Left renal pelvis (tissue), 4 donors: Measurements from ENCODE around the gene RGMA. TPM values are rescaled to one million over a fixed set of nuclear protein-coding genes. Genes with fewer than 3 reads are reported as not detected.
"Not testable (repeated sequence)": the region's sequence is repeated elsewhere in the genome, so short reads cannot be mapped to it uniquely, and the experiment has no call there.

Experiments
- DNase-seq, 4 donors: peaks; one replicate each; pipeline ENCODE4 v3.0.0-alpha.2; 2013; ENCODE audit warnings: low read depth in 4 of 4, low spot score in 3 of 4
- polyA plus RNA-seq, 4 donors: library from polyadenylated mRNA; unstranded; fragments of 120-200 nt; gene quantifications; one replicate each; pipeline ENCODE4 v1.2.1, GENCODE V29; 2013; ENCODE audit not compliant: insufficient read length in 4 of 4

The RGMA gene
- polyA plus RNA-seq, 4 donors, result 7.2 to 37.5 (median 11.4) TPM

- peak in 1 of 4 donors; percentile 26 for DNase-seq
These were observed 51.8 kb downstream of the RGMA start for GRCh38 chr15:93036951-93037819.

GRCh38 chr15:93035953-93036810 is 52.8 kb downstream of the RGMA start:
- DNase-seq, result peak in 1 of 4 donors; percentile 26

- no peak for DNase-seq
These were observed 53.7 kb downstream of the RGMA start for GRCh38 chr15:93035092-93035915.

- no peak for DNase-seq
These were observed 54.5 kb downstream of the RGMA start for GRCh38 chr15:93034512-93034911.

- DNase-seq, result no peak
These were observed 55.5 kb downstream of the RGMA start for GRCh38 chr15:93033434-93034045.

- not testable (repeated sequence) for DNase-seq
These were observed 56.4 kb downstream of the RGMA start for GRCh38 chr15:93032515-93033206.

- DNase-seq, result not testable (repeated sequence)
These were observed 57.2 kb downstream of the RGMA start for GRCh38 chr15:93031557-93032384.

GRCh38 chr15:93031103-93031464 is 57.9 kb downstream of the RGMA start:
- DNase-seq, result no peak

- DNase-seq, result peak in 2 of 4 donors; percentile 37 to 39
These were observed 58.4 kb downstream of the RGMA start for GRCh38 chr15:93030430-93031102.

- no peak for DNase-seq
These were observed 59.1 kb downstream of the RGMA start for GRCh38 chr15:93029836-93030429.

- DNase-seq, result no peak
These were observed 59.7 kb downstream of the RGMA start for GRCh38 chr15:93029214-93029835.

GRCh38 chr15:93028632-93029213 is 60.3 kb downstream of the RGMA start:
- no peak for DNase-seq

GRCh38 chr15:93028111-93028631 is 60.8 kb downstream of the RGMA start:
- no peak for DNase-seq

GRCh38 chr15:93027413-93027812 is 61.6 kb downstream of the RGMA start:
- DNase-seq, result no peak

- no peak for DNase-seq
These were observed 62.6 kb downstream of the RGMA start for GRCh38 chr15:93026380-93026817.

- DNase-seq, result no peak
These were observed 63.4 kb downstream of the RGMA start for GRCh38 chr15:93025625-93025982.
